HG02623 (cell line): Measurements from ENCODE around the gene CCDC197.
A peak's percentile ranks its signal among the peaks of the same experiment; 100 is the strongest.

Source experiments
- ATAC-seq: cut with Tn5 transposase; IDR thresholded peaks from one replicate; pipeline ENCODE4 v1.9.1; 2021; ENCODE audit warnings: moderate library complexity; ENCODE audit not compliant: unreplicated experiment

CCDC197 gene

GRCh38 chr14:94022532-94023411 lies 25.7 kb downstream of the CCDC197 start:
- ATAC-seq, result no peak

- no peak for ATAC-seq
Measured at GRCh38 chr14:94024549-94024948, 27.4 kb downstream of the CCDC197 start.

GRCh38 chr14:94025720-94026119 lies 28.6 kb downstream of the CCDC197 start:
- no peak for ATAC-seq

GRCh38 chr14:94026173-94026888 lies 29.2 kb downstream of the CCDC197 start, which contains the start of gene OTUB2:
TSS of gene OTUB2 (plus strand) at chr14:94026340. CDS start at chr14:94026538, 198 bp downstream.
- peak; percentile 100 for ATAC-seq

- ATAC-seq, result no peak
Measured at GRCh38 chr14:94026889-94027469, 29.9 kb downstream of the CCDC197 start.

GRCh38 chr14:94027566-94028449 lies 30.7 kb downstream of the CCDC197 start:
- no peak for ATAC-seq

- ATAC-seq, result no peak
Measured at GRCh38 chr14:94028450-94028826, 31.3 kb downstream of the CCDC197 start.

GRCh38 chr14:94029265-94029664 lies 32.2 kb downstream of the CCDC197 start:
- no peak for ATAC-seq

GRCh38 chr14:94029671-94030203 lies 32.6 kb downstream of the CCDC197 start:
- no peak for ATAC-seq

- ATAC-seq, result no peak
Measured at GRCh38 chr14:94030571-94030970, 33.5 kb downstream of the CCDC197 start.

- no peak for ATAC-seq
Measured at GRCh38 chr14:94031161-94031882, 34.2 kb downstream of the CCDC197 start.

GRCh38 chr14:94031883-94032279 lies 34.8 kb downstream of the CCDC197 start:
- ATAC-seq, result no peak

- ATAC-seq, result no peak
Measured at GRCh38 chr14:94034886-94035285, 37.8 kb downstream of the CCDC197 start.

- peak; percentile 84 for ATAC-seq
Measured at GRCh38 chr14:94036313-94037167, 39.4 kb downstream of the CCDC197 start.

GRCh38 chr14:94037954-94038353 lies 40.9 kb downstream of the CCDC197 start:
- no peak for ATAC-seq

GRCh38 chr14:94038510-94038909 lies 41.4 kb downstream of the CCDC197 start:
- no peak for ATAC-seq

GRCh38 chr14:94038921-94039629 lies 42.0 kb downstream of the CCDC197 start:
- no peak for ATAC-seq

- no peak for ATAC-seq
Measured at GRCh38 chr14:94040247-94040646, 43.1 kb downstream of the CCDC197 start.
